HG03439 (cell line): ENCODE data around the gene L3MBTL3.

Experiments
- ATAC-seq: cut with Tn5 transposase; IDR thresholded peaks from one replicate; pipeline ENCODE4 v1.9.1; 2021; ENCODE audit warnings: mild to moderate bottlenecking, moderate library complexity; ENCODE audit not compliant: unreplicated experiment

Gene L3MBTL3

GRCh38 chr6:130026859-130027258 is 8.5 kb downstream of the L3MBTL3 start:
- no peak for ATAC-seq

- no peak for ATAC-seq
Measured at GRCh38 chr6:130027948-130028347, 9.6 kb downstream of the L3MBTL3 start.

DNA sequence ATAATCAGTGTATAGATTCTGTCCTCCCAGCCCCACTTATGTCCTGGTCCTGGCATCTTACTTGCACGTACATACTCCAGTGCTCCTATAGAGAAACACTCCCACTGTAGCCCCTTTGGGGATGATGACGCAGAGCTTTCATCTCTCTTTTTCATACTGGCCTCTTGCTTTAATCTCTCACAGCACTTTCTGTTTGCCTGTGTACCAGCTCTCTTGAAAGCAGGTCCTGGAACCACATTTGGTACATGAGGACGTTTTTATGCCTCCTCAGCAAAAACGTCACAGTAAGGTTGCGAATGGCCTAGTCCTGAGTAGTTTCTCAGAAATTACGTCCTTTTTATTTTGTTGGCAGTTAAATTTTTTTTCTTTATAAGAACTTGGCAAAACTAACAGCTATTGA is 10.8 kb downstream of the L3MBTL3 start:
- no peak for ATAC-seq

GRCh38 chr6:130032758-130033340 is 14.5 kb downstream of the L3MBTL3 start:
- no peak for ATAC-seq

GRCh38 chr6:130033949-130034348 is 15.6 kb downstream of the L3MBTL3 start:
- ATAC-seq, result no peak

GRCh38 chr6:130034378-130035146 is 16.2 kb downstream of the L3MBTL3 start:
- ATAC-seq, result no peak

- no peak for ATAC-seq
Measured at GRCh38 chr6:130035211-130035610, 16.8 kb downstream of the L3MBTL3 start.

- no peak for ATAC-seq
Measured at GRCh38 chr6:130037207-130037811, 18.9 kb downstream of the L3MBTL3 start.

DNA sequence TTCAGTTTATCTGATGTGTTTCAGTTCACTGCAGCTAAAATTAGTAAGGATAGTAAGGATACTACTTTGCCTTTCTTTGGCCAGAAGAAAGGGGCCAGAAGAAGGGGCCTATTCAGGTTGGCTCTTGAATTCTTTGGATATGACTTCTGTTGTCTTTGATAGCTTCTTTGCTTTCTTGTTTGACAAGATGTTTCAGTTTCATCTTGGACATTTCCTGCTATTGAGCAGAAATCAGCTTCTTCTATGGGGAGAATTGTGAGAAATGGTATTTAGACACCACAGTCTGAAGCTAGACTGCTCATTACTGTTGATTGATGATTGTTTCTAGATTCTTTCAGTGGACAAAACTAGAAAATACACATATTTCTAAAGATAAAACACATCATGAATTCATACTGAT is 23.2 kb downstream of the L3MBTL3 start:
- ATAC-seq, result no peak

GRCh38 chr6:130043344-130043743 is 25.0 kb downstream of the L3MBTL3 start:
- ATAC-seq, result no peak

DNA sequence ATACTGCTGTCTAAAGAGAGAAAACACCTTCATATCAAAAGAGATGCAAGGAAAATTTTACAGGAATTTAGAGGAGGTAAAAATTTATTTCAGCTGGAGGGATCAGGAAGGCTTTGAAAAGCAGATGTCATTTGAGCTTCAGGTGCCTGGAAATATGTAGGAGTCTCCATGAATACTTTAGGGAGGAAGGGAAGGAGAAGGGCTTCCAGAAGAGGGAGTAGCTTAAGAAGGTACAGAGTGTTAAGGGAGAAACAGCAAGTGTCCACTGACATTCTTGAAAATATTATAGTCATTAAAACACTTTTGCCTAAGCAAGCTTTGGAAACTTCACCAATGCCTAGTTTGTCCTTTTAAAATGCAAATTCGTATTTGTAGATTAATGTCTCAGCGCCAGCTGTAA is 27.2 kb downstream of the L3MBTL3 start:
- ATAC-seq, result no peak

DNA sequence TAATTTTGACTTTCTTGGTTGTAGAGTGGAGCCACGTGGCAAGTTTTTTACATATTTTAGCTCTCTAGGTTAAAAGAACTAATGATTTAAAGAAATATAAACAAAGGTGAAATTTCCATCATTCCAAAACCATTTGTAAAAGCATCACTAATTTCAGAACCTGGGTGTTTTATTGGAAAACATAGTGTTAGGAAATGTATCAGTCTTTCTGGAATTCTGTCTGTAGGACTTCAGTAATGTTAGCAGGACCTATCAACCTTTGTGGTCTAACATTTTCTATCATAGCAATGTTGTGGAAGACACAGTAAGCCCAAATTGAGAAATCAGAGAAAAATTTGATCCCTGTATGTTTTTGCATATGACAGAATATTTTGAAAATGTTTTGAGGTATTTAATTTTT is 28.3 kb downstream of the L3MBTL3 start:
- no peak for ATAC-seq

- ATAC-seq, result no peak
Measured at GRCh38 chr6:130047088-130047995, 29.0 kb downstream of the L3MBTL3 start.

DNA sequence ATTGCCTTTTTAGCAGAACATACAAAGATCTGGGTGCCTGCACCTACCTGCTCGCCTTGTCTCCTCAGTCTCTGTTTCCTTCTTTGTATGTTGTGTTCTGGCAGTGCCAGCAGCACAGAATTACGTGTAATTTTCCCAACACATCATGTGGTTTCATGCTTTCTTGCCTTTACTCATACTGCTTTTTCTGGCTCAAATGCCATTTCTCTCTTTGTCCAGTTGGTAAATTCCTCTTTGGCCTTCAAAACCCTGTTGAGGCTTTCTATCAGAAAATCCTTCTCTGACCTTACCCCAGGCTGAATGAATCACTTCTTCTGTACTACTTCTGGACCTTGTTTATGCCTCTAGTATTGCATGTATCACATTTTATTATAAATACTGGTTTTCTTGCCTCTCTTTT is 31.8 kb downstream of the L3MBTL3 start:
- no peak for ATAC-seq

GRCh38 chr6:130054725-130055124 is 36.3 kb downstream of the L3MBTL3 start:
- no peak for ATAC-seq

DNA sequence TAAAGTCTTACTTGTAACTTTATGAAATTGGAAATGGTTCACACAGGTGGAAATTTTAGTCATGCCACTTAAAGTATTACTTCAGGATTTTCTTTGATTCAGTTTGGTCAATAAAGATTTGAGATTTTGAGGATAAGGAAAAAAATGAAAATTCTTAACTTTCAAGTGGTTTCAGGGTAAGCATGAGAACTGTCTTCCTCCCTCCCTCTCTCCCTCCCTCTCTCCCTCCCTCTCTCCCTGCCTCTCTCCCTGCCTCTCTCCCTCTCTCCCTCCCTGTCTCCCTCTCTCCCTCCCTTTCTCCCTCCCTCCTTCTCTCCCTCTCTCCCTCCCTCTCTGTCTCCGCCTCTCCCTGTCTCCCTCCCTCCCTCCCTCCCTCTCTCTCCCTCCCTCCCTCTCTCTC is 36.9 kb downstream of the L3MBTL3 start:
- ATAC-seq, result no peak

- no peak for ATAC-seq
Measured at GRCh38 chr6:130057495-130057894, 39.1 kb downstream of the L3MBTL3 start.

DNA sequence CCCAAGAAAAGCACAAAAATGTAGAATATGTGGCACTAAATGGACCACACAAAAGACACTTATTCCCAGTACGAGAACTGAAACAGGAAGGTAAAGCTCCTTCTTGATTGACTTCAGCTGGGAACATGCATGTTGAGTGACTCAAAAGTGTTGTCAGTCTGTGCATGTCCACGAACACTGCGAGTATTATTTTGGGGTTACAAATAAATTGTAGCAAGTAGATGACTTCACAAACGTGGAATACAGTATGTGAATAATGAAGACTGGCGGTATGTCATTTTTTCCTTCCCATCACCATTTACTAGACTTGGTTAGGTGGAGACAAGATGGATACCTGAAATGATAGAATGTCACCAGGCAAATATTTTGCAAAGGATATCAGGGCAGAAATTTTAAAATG is 45.4 kb downstream of the L3MBTL3 start:
- no peak for ATAC-seq

DNA sequence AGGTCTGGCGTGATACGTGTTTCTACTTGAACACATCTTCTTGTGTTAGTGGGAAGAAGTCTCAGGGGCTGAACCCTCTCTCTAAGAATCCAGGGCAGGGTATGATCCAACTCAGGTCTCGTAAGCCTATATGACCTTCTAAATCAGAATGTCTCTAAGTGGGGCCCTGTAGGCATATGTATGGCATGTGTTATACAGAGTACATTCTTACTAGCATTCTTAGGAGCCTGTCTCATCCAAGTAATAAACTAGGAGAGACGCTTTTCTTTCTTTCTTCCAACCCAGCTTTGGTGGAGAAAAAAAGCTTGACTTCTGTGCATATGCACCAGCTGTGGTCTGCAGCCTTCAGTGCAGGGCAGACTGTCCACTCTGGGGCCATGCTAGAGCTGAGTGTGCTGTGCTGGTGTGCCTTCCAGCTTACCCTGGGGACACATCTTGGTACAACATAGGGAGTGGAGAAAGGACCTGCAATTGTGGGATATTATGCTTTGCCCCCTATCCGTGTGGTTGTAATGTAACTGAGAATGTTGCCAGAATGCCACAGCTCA is 47.3 kb downstream of the L3MBTL3 start:
- ATAC-seq, result no peak

DNA sequence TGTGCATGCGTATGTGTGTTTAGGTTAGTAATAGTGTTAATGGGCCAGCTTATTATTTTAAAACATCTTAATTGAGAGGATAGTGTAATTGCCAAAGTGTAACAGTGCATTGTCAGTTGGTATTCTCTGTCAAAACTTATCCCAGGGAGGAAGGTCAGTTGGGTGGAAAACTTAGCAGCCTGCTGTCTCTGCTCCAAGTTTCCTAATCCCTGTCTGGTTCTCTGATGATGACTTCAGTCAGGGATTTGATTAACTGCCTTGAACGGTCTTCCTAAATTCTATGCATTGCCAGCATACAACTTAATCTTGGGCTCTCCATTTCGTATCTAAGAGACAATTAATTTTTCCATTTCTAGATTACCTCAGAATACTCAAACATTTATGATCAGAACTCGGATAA is 51.1 kb downstream of the L3MBTL3 start:
- ATAC-seq, result no peak

DNA sequence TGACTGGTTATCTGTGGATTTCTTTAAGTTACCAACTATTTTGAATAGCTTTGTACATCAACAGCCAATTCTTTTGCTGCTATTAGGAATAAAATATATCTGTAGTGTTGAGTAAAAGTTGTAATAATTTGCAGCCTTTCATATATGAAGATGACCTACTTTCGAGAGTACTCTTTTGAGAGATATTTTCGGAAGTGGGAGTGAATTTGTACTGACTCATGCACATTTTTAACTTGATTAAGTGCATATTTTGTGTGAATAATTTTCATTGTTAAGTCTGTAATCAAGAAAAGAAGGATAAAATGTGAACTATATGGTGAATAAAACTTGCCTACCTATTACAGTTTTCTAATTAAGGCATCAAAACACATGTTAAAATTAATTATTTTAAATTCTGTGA is 51.9 kb downstream of the L3MBTL3 start:
- ATAC-seq, result no peak
